Neural cell (in vitro differentiated cells): ENCODE measurements around the gene COLEC11. TPM values are rescaled to one million over a fixed set of nuclear protein-coding genes. Genes with fewer than 3 reads are reported as not detected.

Source experiments
- H2AFZ ChIP-seq: fragments of 200-600, 300-800 bp; sonication (generic), shearing (Covaris generic); 2 replicates; pipeline ENCODE4 v1.6.0; 2014; ENCODE audit warnings: low read depth, mild to moderate bottlenecking, antibody characterized with exemption, low read length, moderate library complexity
- H3F3A ChIP-seq: fragments of 200-600 bp; shearing (Covaris generic); 2 replicates; pipeline ENCODE4 v1.6.1; 2016; ENCODE audit warnings: mild to moderate bottlenecking, moderate library complexity, mixed read lengths, antibody characterized with exemption, low read length; ENCODE audit not compliant: insufficient read depth, poor library complexity, severe bottlenecking
- H3K27ac ChIP-seq: fragments of 200-600, 300-800 bp; sonication (generic), shearing (Covaris generic); 2 replicates; pipeline ENCODE4 v1.5.1; 2014; ENCODE audit warnings: mild to moderate bottlenecking, low read length, moderate library complexity
- H3K27me3 ChIP-seq: fragments of 300-800, 200-600 bp; sonication (generic), shearing (Covaris generic); 2 replicates; pipeline ENCODE4 v1.6.0; 2014; ENCODE audit warnings: mild to moderate bottlenecking, low read depth, low read length, moderate library complexity; ENCODE audit not compliant: insufficient read depth
- H3K36me3 ChIP-seq: fragments of 300-800, 200-600 bp; sonication (generic), shearing (Covaris generic); 2 replicates; pipeline ENCODE4 v1.5.1; 2014; ENCODE audit warnings: mild to moderate bottlenecking, antibody characterized with exemption, low read length, moderate library complexity; ENCODE audit not compliant: insufficient read depth
- H3K4me2 ChIP-seq: fragments of 300-800, 200-600 bp; sonication (generic), shearing (Covaris generic); 2 replicates; pipeline ENCODE4 v1.6.0; 2014; ENCODE audit warnings: mild to moderate bottlenecking, low read length
- H3K4me3 ChIP-seq: fragments of 300-800, 200-600 bp; sonication (generic), shearing (Covaris generic); 2 replicates; pipeline ENCODE4 v1.5.1; 2014; ENCODE audit warnings: mild to moderate bottlenecking, low read length, moderate library complexity
- H3K79me2 ChIP-seq: fragments of 200-600 bp; shearing (Covaris generic); replicated peaks from 2 replicates; pipeline ENCODE4 v1.6.0; 2014; ENCODE audit warnings: mild to moderate bottlenecking, low read length, moderate library complexity; ENCODE audit not compliant: insufficient read depth
- H3K9ac ChIP-seq: fragments of 300-800, 200-600 bp; sonication (generic), shearing (Covaris generic); 2 replicates; pipeline ENCODE4 v1.6.1; 2016; ENCODE audit warnings: mild to moderate bottlenecking, low read length, mixed read lengths
- H3K9me2 ChIP-seq: fragments of 200-600 bp; shearing (Covaris generic); 2 replicates; pipeline ENCODE4 v1.6.1; 2016; ENCODE audit warnings: mild to moderate bottlenecking, low read length, mixed read lengths; ENCODE audit not compliant: insufficient read depth
- H3K9me3 ChIP-seq: fragments of 200-600, 300-800 bp; sonication (generic), shearing (Covaris generic); 2 replicates; pipeline ENCODE4 v1.6.1; 2016; ENCODE audit warnings: mild to moderate bottlenecking, mixed run types, low read length, moderate library complexity, mixed read lengths
- H4K20me1 ChIP-seq: fragments of 200-600 bp; shearing (Covaris generic); 2 replicates; pipeline ENCODE4 v1.6.1; 2016; ENCODE audit warnings: mild to moderate bottlenecking, mixed run types; ENCODE audit not compliant: insufficient read depth
- EP300 ChIP-seq: fragments of 450-650 bp; conservative IDR thresholded peaks from 2 replicates; pipeline ENCODE4 v1.6.1; 2014; ENCODE audit warnings: antibody characterized with exemption, mild to moderate bottlenecking, moderate library complexity; ENCODE audit not compliant: poor library complexity, severe bottlenecking
- EZH2 ChIP-seq: fragments of 200-600, 300-800 bp; shearing (Covaris generic), sonication (generic); IDR thresholded peaks from 2 replicates; pipeline ENCODE4 v1.6.1; 2014; ENCODE audit warnings: antibody characterized with exemption, low read length, borderline replicate concordance, mild to moderate bottlenecking; ENCODE audit not compliant: insufficient read depth, poor library complexity, severe bottlenecking
- MXI1 ChIP-seq: fragments of 450-650 bp; conservative IDR thresholded peaks from 2 replicates; pipeline ENCODE4 v1.6.1; 2014; ENCODE audit warnings: antibody characterized with exemption, mild to moderate bottlenecking; ENCODE audit not compliant: poor library complexity, severe bottlenecking
- POLR2AphosphoS5 ChIP-seq: IDR thresholded peaks from 2 replicates; pipeline ENCODE4 v1.6.1; 2012
- RAD21 ChIP-seq: fragments of 450-650 bp; conservative IDR thresholded peaks from 2 replicates; pipeline ENCODE4 v1.6.1; 2014; ENCODE audit warnings: antibody characterized with exemption, mild to moderate bottlenecking, moderate library complexity
- SMC3 ChIP-seq: fragments of 450-650 bp; conservative IDR thresholded peaks from 2 replicates; pipeline ENCODE4 v1.6.1; 2014; ENCODE audit warnings: antibody characterized with exemption, mild to moderate bottlenecking, moderate library complexity; ENCODE audit not compliant: poor library complexity
- TAF1 ChIP-seq: IDR thresholded peaks from 2 replicates; pipeline ENCODE4 v1.6.1; 2012; ENCODE audit warnings: low read depth
- polyA plus RNA-seq: library from polyadenylated mRNA; depleted of rRNA; stranded (reverse); fragments of >200 nt; gene quantifications from 2 replicates; pipeline ENCODE4 v1.2.3, GENCODE V29; 2014
- TF ChIP-seq, protein P1 (sequence below): IDR thresholded peaks from 2 replicates; pipeline ENCODE4 v1.6.1; 2012; ENCODE audit warnings: borderline replicate concordance
- TF ChIP-seq, protein P2 (sequence below): fragments of 450-650 bp; IDR thresholded peaks from 2 replicates; pipeline ENCODE4 v1.5.1; 2014; ENCODE audit warnings: antibody characterized with exemption, mild to moderate bottlenecking, moderate library complexity; ENCODE audit not compliant: poor library complexity, severe bottlenecking

Gene COLEC11
- polyA plus RNA-seq, 1 donor from 2014 or later: 4.0 TPM

DNA sequence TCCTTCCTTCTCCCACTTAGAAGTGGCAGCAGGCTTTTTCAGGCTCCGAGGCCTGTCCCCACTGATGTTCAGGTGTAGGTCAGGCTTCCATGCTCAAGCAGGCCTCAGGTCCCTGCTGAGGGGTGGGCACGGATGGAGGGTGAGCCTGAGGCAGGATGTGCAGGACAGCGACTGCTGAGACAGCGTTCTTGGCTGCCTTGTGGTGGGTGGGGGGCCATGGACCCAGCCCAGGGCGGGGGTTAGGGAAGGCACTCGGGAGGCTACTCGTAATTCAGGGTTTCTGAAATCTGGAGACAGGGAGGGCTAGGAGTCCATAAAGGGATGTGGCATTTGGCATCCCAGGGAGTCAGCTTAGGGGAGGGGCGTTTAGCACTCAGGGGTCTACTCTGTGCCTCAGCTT is 30.3 kb downstream of the COLEC11 start:
- H3K9me2 ChIP-seq: no peaks in the 10 kb centered on the region
- H3K4me3 ChIP-seq: no peak overlapping the region
- no peaks in the 10 kb centered on the region for H3K79me2 ChIP-seq
- H3K9me3 ChIP-seq: no peaks in the 10 kb centered on the region
- no peaks in the 10 kb centered on the region for H3K27me3 ChIP-seq
- H3K27ac ChIP-seq: no peak overlapping the region
- no peak overlapping the region for H2AFZ ChIP-seq
- H3F3A ChIP-seq: no peaks in the 10 kb centered on the region
- no peak overlapping the region for H3K9ac ChIP-seq
- no peaks in the 10 kb centered on the region for H3K36me3 ChIP-seq
- no peaks in the 10 kb centered on the region for H4K20me1 ChIP-seq
- H3K4me2 ChIP-seq: no peak overlapping the region
- TF ChIP-seq MXI1 (no peak), EZH2 (no peak), SMC3 (no peak), EP300 (no peak), RAD21 (no peak), TAF1 (no peak), POLR2AphosphoS5 (no peak)
- TF ChIP-seq, protein P1, sequence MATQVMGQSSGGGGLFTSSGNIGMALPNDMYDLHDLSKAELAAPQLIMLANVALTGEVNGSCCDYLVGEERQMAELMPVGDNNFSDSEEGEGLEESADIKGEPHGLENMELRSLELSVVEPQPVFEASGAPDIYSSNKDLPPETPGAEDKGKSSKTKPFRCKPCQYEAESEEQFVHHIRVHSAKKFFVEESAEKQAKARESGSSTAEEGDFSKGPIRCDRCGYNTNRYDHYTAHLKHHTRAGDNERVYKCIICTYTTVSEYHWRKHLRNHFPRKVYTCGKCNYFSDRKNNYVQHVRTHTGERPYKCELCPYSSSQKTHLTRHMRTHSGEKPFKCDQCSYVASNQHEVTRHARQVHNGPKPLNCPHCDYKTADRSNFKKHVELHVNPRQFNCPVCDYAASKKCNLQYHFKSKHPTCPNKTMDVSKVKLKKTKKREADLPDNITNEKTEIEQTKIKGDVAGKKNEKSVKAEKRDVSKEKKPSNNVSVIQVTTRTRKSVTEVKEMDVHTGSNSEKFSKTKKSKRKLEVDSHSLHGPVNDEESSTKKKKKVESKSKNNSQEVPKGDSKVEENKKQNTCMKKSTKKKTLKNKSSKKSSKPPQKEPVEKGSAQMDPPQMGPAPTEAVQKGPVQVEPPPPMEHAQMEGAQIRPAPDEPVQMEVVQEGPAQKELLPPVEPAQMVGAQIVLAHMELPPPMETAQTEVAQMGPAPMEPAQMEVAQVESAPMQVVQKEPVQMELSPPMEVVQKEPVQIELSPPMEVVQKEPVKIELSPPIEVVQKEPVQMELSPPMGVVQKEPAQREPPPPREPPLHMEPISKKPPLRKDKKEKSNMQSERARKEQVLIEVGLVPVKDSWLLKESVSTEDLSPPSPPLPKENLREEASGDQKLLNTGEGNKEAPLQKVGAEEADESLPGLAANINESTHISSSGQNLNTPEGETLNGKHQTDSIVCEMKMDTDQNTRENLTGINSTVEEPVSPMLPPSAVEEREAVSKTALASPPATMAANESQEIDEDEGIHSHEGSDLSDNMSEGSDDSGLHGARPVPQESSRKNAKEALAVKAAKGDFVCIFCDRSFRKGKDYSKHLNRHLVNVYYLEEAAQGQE: no peak
- TF ChIP-seq, protein P2, sequence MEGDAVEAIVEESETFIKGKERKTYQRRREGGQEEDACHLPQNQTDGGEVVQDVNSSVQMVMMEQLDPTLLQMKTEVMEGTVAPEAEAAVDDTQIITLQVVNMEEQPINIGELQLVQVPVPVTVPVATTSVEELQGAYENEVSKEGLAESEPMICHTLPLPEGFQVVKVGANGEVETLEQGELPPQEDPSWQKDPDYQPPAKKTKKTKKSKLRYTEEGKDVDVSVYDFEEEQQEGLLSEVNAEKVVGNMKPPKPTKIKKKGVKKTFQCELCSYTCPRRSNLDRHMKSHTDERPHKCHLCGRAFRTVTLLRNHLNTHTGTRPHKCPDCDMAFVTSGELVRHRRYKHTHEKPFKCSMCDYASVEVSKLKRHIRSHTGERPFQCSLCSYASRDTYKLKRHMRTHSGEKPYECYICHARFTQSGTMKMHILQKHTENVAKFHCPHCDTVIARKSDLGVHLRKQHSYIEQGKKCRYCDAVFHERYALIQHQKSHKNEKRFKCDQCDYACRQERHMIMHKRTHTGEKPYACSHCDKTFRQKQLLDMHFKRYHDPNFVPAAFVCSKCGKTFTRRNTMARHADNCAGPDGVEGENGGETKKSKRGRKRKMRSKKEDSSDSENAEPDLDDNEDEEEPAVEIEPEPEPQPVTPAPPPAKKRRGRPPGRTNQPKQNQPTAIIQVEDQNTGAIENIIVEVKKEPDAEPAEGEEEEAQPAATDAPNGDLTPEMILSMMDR: no peak

DNA sequence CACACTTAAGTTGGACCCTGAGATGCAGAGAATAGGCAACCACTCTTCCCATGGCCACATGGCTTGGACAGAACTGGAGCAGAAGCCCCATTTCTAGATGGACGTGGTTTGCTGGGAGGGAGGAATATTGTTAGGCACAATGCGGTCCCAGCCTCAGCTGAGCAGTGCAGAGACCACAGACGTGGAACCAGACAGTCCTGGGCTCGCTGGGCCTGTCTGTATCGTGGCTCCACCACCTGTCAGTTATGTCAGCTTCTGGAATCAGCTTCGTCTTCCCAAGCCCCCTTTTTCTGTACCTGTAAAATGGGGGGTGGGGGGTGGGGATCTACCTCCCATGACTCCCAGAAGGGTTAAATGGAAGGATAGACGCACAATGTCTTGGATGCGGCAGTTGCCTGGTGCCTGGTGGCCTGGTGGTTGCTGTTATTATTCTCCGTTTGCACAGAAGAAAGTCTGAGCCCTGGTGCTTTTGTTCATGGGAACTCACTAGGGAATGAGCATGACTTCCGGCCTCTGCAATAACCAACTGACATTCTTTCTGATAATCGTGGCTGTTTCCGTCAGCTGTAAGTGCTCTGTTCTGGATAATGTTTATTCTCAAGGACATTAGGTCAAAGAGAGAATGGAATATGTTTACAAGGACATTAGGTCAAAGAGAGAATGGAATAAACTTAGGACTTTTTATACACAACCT is 31.4 kb downstream of the COLEC11 start:
- H3K9ac ChIP-seq: no peak overlapping the region
- no peaks in the 10 kb centered on the region for H3K9me3 ChIP-seq
- no peaks in the 10 kb centered on the region for H3K9me2 ChIP-seq
- H4K20me1 ChIP-seq: no peaks in the 10 kb centered on the region
- no peaks in the 10 kb centered on the region for H3F3A ChIP-seq
- H3K79me2 ChIP-seq: no peaks in the 10 kb centered on the region
- no peaks in the 10 kb centered on the region for H3K36me3 ChIP-seq
- TF ChIP-seq EZH2 (no peak), EP300 (no peak), POLR2AphosphoS5 (no peak), SMC3 (no peak), MXI1 (no peak), TAF1 (no peak), RAD21 (no peak)
- TF ChIP-seq, protein P1: no peak
- TF ChIP-seq, protein P2: no peak
- H3K4me2 ChIP-seq: no peak overlapping the region
- no peak overlapping the region for H3K4me3 ChIP-seq
- H3K27me3 ChIP-seq: no peaks in the 10 kb centered on the region
- H2AFZ ChIP-seq: no peak overlapping the region
- H3K27ac ChIP-seq: no peak overlapping the region
